Right lobe of liver (tissue), 6 donors: ENCODE measurements around the gene SLX1A. TPM values are rescaled to one million over a fixed set of nuclear protein-coding genes. Genes with fewer than 3 reads are reported as not detected.

Source experiments
- ATAC-seq, 4 donors: fragments of 200-7000 bp; cut with Tn5 transposase; one replicate each; pipeline ENCODE4 v1.9.1; 2020; ENCODE audit warnings: mild to moderate bottlenecking in 4 of 4, moderate library complexity in 4 of 4
- DNase-seq, 3 donors: peaks; one replicate each; pipeline ENCODE4 v3.0.0-alpha.2; 2020
- H3K27ac ChIP-seq, 3 donors: fragments of 200-600 bp; one replicate each; pipeline ENCODE4 v1.8.0; 2022
- H3K27me3 ChIP-seq, 2 donors: fragments of 200-600 bp; one replicate each; pipeline ENCODE4 v1.8.0; 2022
- H3K36me3 ChIP-seq, 4 donors: fragments of 200-600 bp; sonication (generic) in 1 of 4; one replicate each; pipeline versions ENCODE4 v1.5.1 to v1.8.0; 2017 to 2022; ENCODE audit warnings: control low read depth in 1 of 4
- H3K4me1 ChIP-seq, 4 donors: fragments of 200-600 bp; sonication (generic) in 1 of 4; one replicate each; pipeline versions ENCODE4 v1.5.1 to v1.8.0; 2017 to 2022; ENCODE audit warnings: control low read depth in 1 of 4
- H3K4me3 ChIP-seq, 3 donors: fragments of 200-600 bp; one replicate each; pipeline ENCODE4 v1.8.0; 2022
- H3K9me3 ChIP-seq, 4 donors: fragments of 200-600 bp; sonication (generic) in 1 of 4; one replicate each; pipeline versions ENCODE4 v1.5.1 to v1.8.0; 2017 to 2022; ENCODE audit warnings: control low read depth in 1 of 4
- CTCF ChIP-seq, 4 donors: fragments of 200-600 bp in 3 of 4; fragments of 450-650 bp in 1 of 4; IDR thresholded peaks; one replicate each; pipeline versions ENCODE4 v1.5.1 to v1.8.0; 2016 to 2022; ENCODE audit warnings: antibody characterized with exemption in 4 of 4, mild to moderate bottlenecking in 2 of 4
- POLR2A ChIP-seq: fragments of 450-650 bp; IDR thresholded peaks from one replicate; pipeline ENCODE4 v1.6.1; 2017; ENCODE audit warnings: antibody characterized with exemption, mild to moderate bottlenecking
- whole genome bisulfite sequencing: methylation state at CpG from one replicate; pipeline ENCODE4 v1.1.6; 2018; ENCODE audit warnings: low coverage, low lambda C conversion rate; ENCODE audit not compliant: insufficient coverage; ENCODE audit errors: missing lambda C conversion rate; 5-methylcytosine and 5-hydroxymethylcytosine counted together
- intact Hi-C, 2 donors: fragments of 100-400 bp; cut with DNase I; formaldehyde crosslinking; loops; one replicate each; pipeline versions ENCODE4 v1.11.2 to v1.14.1; 2022
- total RNA-seq, 6 experiments: library from RNA; depleted of rRNA in 2 of 6; stranded (reverse); fragments of >200 nt in 2 of 6; fragmentation: NEBNext Ultra II Directional in 3 of 6; extraction: Animal tissue kit (Norgen Biotek cat#: 25700) in 3 of 6; gene quantifications; one replicate each; pipeline versions ENCODE4 v1.1.0 to v1.2.4, GENCODE V29; 2016 to 2023
- donor health status: DM: no; HTN: yes; CAD: no.
- donor health status: DM: no; HTN: no; CAD: no.
- donor health status: DM: no; HTN: no; CAD: no.
- donor health status: DM: no; HTN: yes; CAD: no.
- donor health status: DM: no; HTN: yes; CAD: no.

Gene SLX1A
- total RNA-seq, 6 experiments from 2014 or later = 15.5 to 83.2 (median 36.4) TPM

GRCh38 chr16:30183233-30184095 lies 10.2 kb upstream of the SLX1A start, which contains the start of gene CORO1A:
CORO1A (plus strand) TSS chr16:30183602; CDS start chr16:30185210, 1,608 bp downstream.
- H3K9me3 ChIP-seq = no peaks in the 10 kb centered on the region
- WGBS = 0% methylated on average over 12 of the region's 81 CpGs
- TF ChIP-seq CTCF (IDR thresholded peaks at IDR 0.05) = no peak
- TF ChIP-seq POLR2A = peak; percentile 44
- no peaks in the 10 kb centered on the region for H3K36me3 ChIP-seq
- intact Hi-C loops = no loop called here
- peak within 1 kb of the TSS; percentile 54 to 67 (median 62) for H3K4me3 ChIP-seq
- ATAC-seq (peak; percentile 83 to 91 (median 86)), DNase-seq (peak; percentile 87 to 91 (median 89))
- H3K27me3 ChIP-seq = no peaks in the 10 kb centered on the region
- peak within 1 kb of the TSS; percentile 43 to 72 (median 70) for H3K27ac ChIP-seq
- H3K4me1 ChIP-seq = no peaks in the 10 kb centered on the region

GRCh38 chr16:30184096-30184890 lies 9.4 kb upstream of the SLX1A start:
- DNase-seq (peak; percentile 48 to 73 (median 59)), ATAC-seq (peak in 3 of 4 donors; percentile 5 to 13 (median 6))
- Histone ChIP-seq H3K4me3 (peak overlapping the region; percentile 25 to 67 (median 62)), H3K27ac (peak overlapping the region; percentile 43 to 72 (median 70)), H3K4me1 (no peaks in the 10 kb centered on the region), H3K27me3 (no peaks in the 10 kb centered on the region), H3K9me3 (no peaks in the 10 kb centered on the region), H3K36me3 (no peaks in the 10 kb centered on the region)
- intact Hi-C loops = no loop called here
- WGBS = 33% methylated on average over 11 of the region's 24 CpGs
- TF ChIP-seq POLR2A (no peak), CTCF (IDR thresholded peaks at IDR 0.05) (no peak)

GRCh38 chr16:30184891-30185682 lies 8.6 kb upstream of the SLX1A start:
- ATAC-seq = peak in 2 of 4 donors; percentile 8
- DNase-seq = peak; percentile 27 to 57 (median 52)
- H3K36me3 ChIP-seq = no peaks in the 10 kb centered on the region
- H3K9me3 ChIP-seq = no peaks in the 10 kb centered on the region
- TF ChIP-seq CTCF (IDR thresholded peaks at IDR 0.05) (no peak), POLR2A (no peak)
- peak overlapping the region; percentile 25 to 67 (median 62) for H3K4me3 ChIP-seq
- intact Hi-C loops = no loop called here
- no peaks in the 10 kb centered on the region for H3K4me1 ChIP-seq
- H3K27ac ChIP-seq = peak overlapping the region; percentile 15 to 70 (median 60)
- no peaks in the 10 kb centered on the region for H3K27me3 ChIP-seq
- 33% methylated on average over 1 of the region's 13 CpGs for WGBS
